PFSK-1 (cell line): Measurements from ENCODE around the gene EMC1.

Experiments used
- POLR2AphosphoS5 ChIP-seq: IDR thresholded peaks from 2 replicates; pipeline ENCODE4 v1.6.1; 2012; ENCODE audit warnings: low read depth, mild to moderate bottlenecking, control low read depth, low read length, moderate library complexity
- SIN3A ChIP-seq: IDR thresholded peaks from 2 replicates; pipeline ENCODE4 v1.6.1; 2012; ENCODE audit warnings: mild to moderate bottlenecking, low read length, moderate library complexity, borderline replicate concordance; ENCODE audit not compliant: insufficient read depth

DNA sequence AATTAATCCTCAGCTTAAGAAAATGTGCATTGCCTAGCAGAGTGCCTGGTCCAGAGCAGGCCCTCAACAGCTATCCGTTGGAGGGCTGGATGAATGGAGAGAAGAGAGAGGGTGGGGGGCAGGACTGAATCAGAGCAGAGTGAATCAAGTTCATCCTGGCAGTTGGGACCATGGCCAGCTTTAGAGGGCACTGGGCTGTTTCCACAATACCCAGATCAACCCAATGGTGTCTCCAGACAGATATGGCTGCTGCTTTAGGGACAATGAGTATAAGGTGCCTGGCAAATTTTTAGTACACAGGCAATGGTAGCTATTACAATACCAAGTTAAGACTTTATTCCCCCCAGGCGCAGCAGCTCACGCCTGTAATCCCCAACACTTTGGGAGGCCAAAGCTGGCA, 17.1 kb downstream of the EMC1 start:
- TF ChIP-seq SIN3A (no peak), POLR2AphosphoS5 (no peak)
